Naive thymus-derived CD4-positive, alpha-beta T cell (primary cell): ENCODE results near the gene C2orf92. TPM values are rescaled to one million over a fixed set of nuclear protein-coding genes. Genes with fewer than 3 reads are reported as not detected.
A peak's percentile ranks its signal among the peaks of the same experiment; 100 is the strongest.

Experiments
- ATAC-seq: fragments of 150-1000 bp; cut with Tn5 transposase; 2 replicates; pipeline ENCODE4 v1.10.0; 2021; ENCODE audit warnings: mild to moderate bottlenecking, moderate library complexity
- CTCF ChIA-PET: fragments of 350-600 bp; sonication (Branson Sonifier 250); formaldehyde crosslinking; loops from one replicate; lab custom pipeline; 2021; ENCODE audit warnings: antibody characterized with exemption; lab: Charles Lee
- POLR2A ChIA-PET: fragments of 350-600 bp; sonication (Branson Sonifier 250); formaldehyde crosslinking; loops from one replicate; lab custom pipeline; 2021; ENCODE audit warnings: antibody characterized with exemption, inconsistent platforms; lab: Charles Lee
- DNase-seq, 9 donors: peaks; one replicate each; pipeline versions ENCODE4 v3.0.0 to v3.0.0-alpha.2; 2020 to 2022; ENCODE audit warnings: mixed read lengths in 1 of 9
- H3K27ac ChIP-seq: one replicate; pipeline ENCODE4 v1.7.0; 2013; ENCODE audit warnings: mild to moderate bottlenecking, low read depth, low read length, moderate library complexity
- H3K27me3 ChIP-seq, 2 donors: one replicate each; pipeline ENCODE4 v1.7.0; 2013; ENCODE audit warnings: low read length in 2 of 2, mild to moderate bottlenecking in 2 of 2, moderate library complexity in 2 of 2; ENCODE audit not compliant: control insufficient read depth in 2 of 2, insufficient read depth in 2 of 2
- H3K36me3 ChIP-seq, 3 experiments: 1 replicate in 2 of 3; 2 replicates in 1 of 3; pipeline ENCODE4 v1.7.0; 2013; ENCODE audit warnings: low read length in 3 of 3, mild to moderate bottlenecking in 3 of 3, moderate library complexity in 1 of 3; ENCODE audit not compliant: insufficient read depth in 3 of 3, control insufficient read depth in 2 of 3
- H3K4me1 ChIP-seq, 2 donors: one replicate each; pipeline ENCODE4 v1.7.0; 2013; ENCODE audit warnings: low read length in 2 of 2, mild to moderate bottlenecking in 2 of 2, moderate library complexity in 1 of 2; ENCODE audit not compliant: control insufficient read depth in 2 of 2, insufficient read depth in 2 of 2
- H3K4me3 ChIP-seq: 2 replicates; pipeline ENCODE4 v1.7.0; 2013; ENCODE audit warnings: mild to moderate bottlenecking, low read length
- H3K9me3 ChIP-seq, 3 experiments: 1 replicate in 2 of 3; 2 replicates in 1 of 3; pipeline ENCODE4 v1.7.0; 2013; ENCODE audit warnings: low read length in 3 of 3; ENCODE audit not compliant: control insufficient read depth in 2 of 3
- H3K27ac Mint-ChIP-seq, 9 donors: one replicate each; pipeline ENCODE4 v1.8.0; 2020 to 2022; ENCODE audit warnings: mixed read lengths in 9 of 9, mild to moderate bottlenecking in 8 of 9, moderate library complexity in 5 of 9, inconsistent platforms in 2 of 9
- H3K27me3 Mint-ChIP-seq, 5 donors: one replicate each; pipeline ENCODE4 v1.8.0; 2021 to 2022; ENCODE audit warnings: mixed read lengths in 5 of 5, mild to moderate bottlenecking in 1 of 5
- H3K36me3 Mint-ChIP-seq, 5 donors: one replicate each; pipeline ENCODE4 v1.8.0; 2020 to 2022; ENCODE audit warnings: mixed read lengths in 5 of 5, mild to moderate bottlenecking in 3 of 5, inconsistent platforms in 1 of 5
- H3K4me1 Mint-ChIP-seq, 7 donors: one replicate each; pipeline ENCODE4 v1.8.0; 2020 to 2022; ENCODE audit warnings: mixed read lengths in 7 of 7, mild to moderate bottlenecking in 3 of 7, inconsistent platforms in 1 of 7
- H3K4me3 Mint-ChIP-seq, 10 donors: one replicate each; pipeline ENCODE4 v1.8.0; 2020 to 2022; ENCODE audit warnings: mild to moderate bottlenecking in 10 of 10, mixed read lengths in 10 of 10, moderate library complexity in 6 of 10, inconsistent platforms in 2 of 10
- H3K9me3 Mint-ChIP-seq, 11 donors: one replicate each; pipeline ENCODE4 v1.8.0; 2020 to 2022; ENCODE audit warnings: mixed read lengths in 11 of 11, mild to moderate bottlenecking in 4 of 11, inconsistent platforms in 1 of 11, moderate library complexity in 1 of 11
- intact Hi-C, 2 donors: fragments of 100-400 bp; cut with micrococcal nuclease; formaldehyde crosslinking; loops; one replicate each; pipeline ENCODE4 v1.15.1; 2023
- polyA plus RNA-seq, 2 donors: library from polyadenylated mRNA; unstranded; fragments of 300-500 nt; fragmentation: Illumina TruSeq; gene quantifications; one replicate each; pipeline ENCODE4 v1.2.3, GENCODE V29; 2021
- total RNA-seq, 6 experiments: library from RNA in 5 of 6; stranded (reverse) in 5 of 6; gene quantifications; 1 replicate in 5 of 6; 2 replicates in 1 of 6; pipeline ENCODE4 v1.2.3 and lab custom pipeline; 2021 to 2026

Gene C2orf92
- total and polyA plus RNA-seq, 7 experiments from 2014 or later, result 0.66 to 23.4 (median 15.0) TPM

GRCh38 chr2:97653874-97654273, 15.6 kb upstream of the C2orf92 start:
- ChIA-PET CTCF (interaction anchor here (0.7 to 1.5 kb wide), 2 partner anchors 8 to 11 kb away, joined by 4 to 5 read pairs; no protein-coding TSS in a partner anchor), POLR2A (interaction anchor here (0.9 to 4.9 kb wide), 2 partner anchors 7 to 10 kb away, joined by 5 to 27 read pairs; partner anchors contain the start of gene COX5B)
- peaks cover 0 to 4% (median 0%) of the 10 kb centered on the region in 11 donors for H3K9me3 Mint-ChIP-seq
- H3K4me1 Mint-ChIP-seq, result peaks cover 0 to 11% (median 5%) of the 10 kb centered on the region in 7 donors
- H3K9me3 ChIP-seq, result no peaks in the 10 kb centered on the region
- no peak overlapping the region for H3K4me3 ChIP-seq
- no peak for DNase-seq
- H3K36me3 Mint-ChIP-seq, result peaks cover 14 to 41% (median 22%) of the 10 kb centered on the region in 5 donors
- H3K27me3 Mint-ChIP-seq, result no peaks in the 10 kb centered on the region
- H3K4me3 Mint-ChIP-seq, result no peak overlapping the region
- no peak for ATAC-seq
- H3K27ac ChIP-seq, result no peak overlapping the region
- no peaks in the 10 kb centered on the region for H3K4me1 ChIP-seq
- peaks cover 2 to 44% (median 12%) of the 10 kb centered on the region in 3 experiments for H3K36me3 ChIP-seq
- H3K27me3 ChIP-seq, result no peaks in the 10 kb centered on the region
- peak overlapping the region in 3 of 9 donors; percentile 9 to 67 (median 49) for H3K27ac Mint-ChIP-seq
- intact Hi-C loops, result no loop called here

GRCh38 chr2:97654309-97654708, 15.2 kb upstream of the C2orf92 start:
- ATAC-seq (no peak), DNase-seq (no peak)
- intact Hi-C loops, result no loop called here
- H3K4me1 ChIP-seq, result no peaks in the 10 kb centered on the region
- H3K27me3 ChIP-seq, result no peaks in the 10 kb centered on the region
- Mint-ChIP-seq H3K27ac (peak overlapping the region in 1 of 9 donors; percentile 67), H3K4me1 (peaks cover 0 to 11% (median 5%) of the 10 kb centered on the region in 7 donors), H3K36me3 (peaks cover 14 to 41% (median 22%) of the 10 kb centered on the region in 5 donors), H3K4me3 (peak overlapping the region in 1 of 10 donors; percentile 66), H3K27me3 (no peaks in the 10 kb centered on the region), H3K9me3 (peaks cover 0 to 4% (median 0%) of the 10 kb centered on the region in 11 donors)
- H3K4me3 ChIP-seq, result no peak overlapping the region
- H3K36me3 ChIP-seq, result peaks cover 0 to 44% (median 16%) of the 10 kb centered on the region in 3 experiments
- H3K27ac ChIP-seq, result no peak overlapping the region
- ChIA-PET CTCF (interaction anchor here (0.7 to 1.5 kb wide), 2 partner anchors 8 to 12 kb away, joined by 4 to 5 read pairs; no protein-coding TSS in a partner anchor), POLR2A (interaction anchor here (1.3 to 4.9 kb wide), 2 partner anchors 8 to 19 kb away, joined by 3 to 27 read pairs; partner anchors contain the start of gene COX5B)
- no peaks in the 10 kb centered on the region for H3K9me3 ChIP-seq

- Histone ChIP-seq H3K4me3 (no peak overlapping the region), H3K4me1 (no peaks in the 10 kb centered on the region), H3K9me3 (no peaks in the 10 kb centered on the region), H3K27me3 (no peaks in the 10 kb centered on the region), H3K27ac (no peak overlapping the region), H3K36me3 (peaks cover 0 to 44% (median 16%) of the 10 kb centered on the region in 3 experiments)
- H3K9me3 Mint-ChIP-seq, result peaks cover 0 to 4% (median 0%) of the 10 kb centered on the region in 11 donors
- POLR2A ChIA-PET, result interaction anchor here (1.3 to 4.9 kb wide), 2 partner anchors 8 to 19 kb away, joined by 3 to 27 read pairs; partner anchors contain the start of gene COX5B
- peaks cover 0 to 12% (median 3%) of the 10 kb centered on the region in 7 donors for H3K4me1 Mint-ChIP-seq
- ATAC-seq (no peak), DNase-seq (no peak)
- no peaks in the 10 kb centered on the region for H3K27me3 Mint-ChIP-seq
- intact Hi-C loops, result no loop called here
- CTCF ChIA-PET, result interaction anchor here (0.7 kb wide), 1 partner anchor 12 kb away, joined by 4 read pairs; no protein-coding TSS in a partner anchor
- H3K27ac Mint-ChIP-seq, result peak overlapping the region in 1 of 9 donors; percentile 45
- no peak overlapping the region for H3K4me3 Mint-ChIP-seq
- H3K36me3 Mint-ChIP-seq, result peaks cover 9 to 37% (median 18%) of the 10 kb centered on the region in 5 donors
Measured at GRCh38 chr2:97654791-97655190, 14.7 kb upstream of the C2orf92 start.

DNA sequence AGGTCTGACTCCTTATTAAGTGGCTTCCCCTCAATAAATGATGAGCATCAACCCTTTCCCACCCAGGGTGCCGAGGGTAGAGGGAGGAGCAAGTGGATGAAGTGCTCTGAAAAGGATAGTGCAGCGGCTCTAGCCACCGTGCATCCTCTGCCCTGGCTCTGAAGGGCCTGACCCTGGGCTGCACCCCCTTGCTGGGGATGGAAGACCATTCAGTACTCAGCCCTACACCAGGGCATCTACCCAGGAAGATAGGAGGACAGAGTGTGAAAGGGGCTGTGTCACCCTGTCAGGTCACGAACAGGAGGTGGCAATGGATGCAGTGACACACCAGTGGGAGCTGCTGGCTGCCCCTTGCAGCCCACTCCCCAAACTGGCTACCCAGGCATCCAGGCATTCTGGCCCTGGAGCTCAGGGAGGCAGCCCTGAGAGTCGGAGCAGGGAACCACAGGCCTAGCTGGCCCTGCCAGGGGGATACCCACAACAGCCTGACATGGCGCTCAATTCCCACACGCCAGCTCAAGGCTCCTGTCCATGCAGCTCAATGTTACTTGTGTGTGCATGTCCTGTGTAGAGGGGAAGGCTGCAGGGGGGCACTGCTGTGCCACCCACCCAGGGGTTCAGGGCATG, 13.3 kb upstream of the C2orf92 start:
- ChIA-PET POLR2A (interaction anchor here (4.9 kb wide), 1 partner anchor 10 kb away, joined by 27 read pairs; the partner anchor contains the start of gene COX5B), CTCF (no interaction called here)
- intact Hi-C loops, result no loop called here

DNA sequence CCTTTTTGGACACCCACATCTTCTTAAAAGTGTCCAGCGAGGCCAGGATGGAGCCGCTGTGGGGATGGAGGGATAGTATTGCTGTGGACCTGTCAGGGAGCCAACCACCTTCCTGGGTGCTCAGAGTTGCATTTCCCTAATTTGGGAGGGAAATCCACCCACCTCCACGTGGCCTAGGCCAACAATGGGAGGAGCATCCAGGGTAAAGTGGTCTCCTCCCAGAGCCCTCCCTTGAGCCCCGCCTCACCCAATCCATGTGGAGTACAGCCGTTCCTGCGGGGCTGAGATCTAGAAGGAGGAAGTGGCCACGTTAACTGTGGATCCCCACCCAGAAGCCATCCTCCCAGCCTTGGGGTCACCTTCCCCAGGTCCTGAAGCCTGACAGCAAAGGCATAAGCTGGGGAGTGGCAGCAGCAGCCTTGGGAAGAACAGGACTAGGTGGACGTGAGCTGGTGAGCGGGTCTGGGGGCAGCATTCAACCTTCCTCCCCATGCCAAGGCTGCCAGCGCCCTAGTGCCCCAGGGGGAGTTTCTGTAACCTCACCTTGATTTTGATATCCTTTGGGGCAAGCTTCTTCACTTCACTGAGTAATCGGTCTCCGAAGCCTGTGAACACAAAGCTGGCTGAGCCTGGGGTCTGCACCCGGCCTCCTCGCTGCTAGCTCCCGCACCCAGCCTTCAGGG, 12.5 kb upstream of the C2orf92 start:
- DNase-seq (no peak), ATAC-seq (no peak)
- Mint-ChIP-seq H3K4me3 (no peak overlapping the region), H3K27ac (no peak overlapping the region), H3K36me3 (peaks cover 4 to 31% (median 12%) of the 10 kb centered on the region in 5 donors), H3K9me3 (peaks cover 0 to 4% (median 0%) of the 10 kb centered on the region in 11 donors), H3K27me3 (no peaks in the 10 kb centered on the region), H3K4me1 (peaks cover 9 to 27% (median 16%) of the 10 kb centered on the region in 7 donors)
- H3K4me3 ChIP-seq, result no peak overlapping the region
- ChIA-PET POLR2A (interaction anchor here (4.9 kb wide), 1 partner anchor 10 kb away, joined by 27 read pairs; the partner anchor contains the start of gene COX5B), CTCF (interaction anchor here (1.2 kb wide), 1 partner anchor 41 kb away, joined by 3 read pairs; no protein-coding TSS in a partner anchor)
- H3K9me3 ChIP-seq, result no peaks in the 10 kb centered on the region
- no peaks in the 10 kb centered on the region for H3K27me3 ChIP-seq
- peaks cover under 1 to 10% of the 10 kb centered on the region in 2 donors for H3K4me1 ChIP-seq
- H3K36me3 ChIP-seq, result peaks cover 0 to 54% (median 16%) of the 10 kb centered on the region in 3 experiments
- H3K27ac ChIP-seq, result no peak overlapping the region
- intact Hi-C loops, result no loop called here

More for the DNA sequence above, 13.3 kb upstream of the C2orf92 start:
- Histone ChIP-seq H3K27ac (no peak overlapping the region), H3K9me3 (no peaks in the 10 kb centered on the region), H3K36me3 (peaks cover 0 to 54% (median 16%) of the 10 kb centered on the region in 3 experiments), H3K4me3 (no peak overlapping the region), H3K27me3 (no peaks in the 10 kb centered on the region), H3K4me1 (peaks cover 0 to 2% of the 10 kb centered on the region in 2 donors)
- Mint-ChIP-seq H3K4me1 (peaks cover 2 to 19% (median 8%) of the 10 kb centered on the region in 7 donors), H3K27ac (no peak overlapping the region), H3K4me3 (no peak overlapping the region), H3K27me3 (no peaks in the 10 kb centered on the region), H3K9me3 (peaks cover 0 to 4% (median 0%) of the 10 kb centered on the region in 11 donors), H3K36me3 (peaks cover 4 to 31% (median 12%) of the 10 kb centered on the region in 5 donors)
- ATAC-seq (no peak), DNase-seq (no peak)
